Fibroblast of the aortic adventitia (primary cell): ENCODE measurements around the gene CALHM3. TPM values are rescaled to one million over a fixed set of nuclear protein-coding genes. Genes with fewer than 3 reads are reported as not detected.
"Not testable (repeated sequence)": the region's sequence is repeated elsewhere in the genome, so short reads cannot be mapped to it uniquely, and the experiment has no call there.

ENCODE experiments used
- DNase-seq: peaks from one replicate; pipeline ENCODE4 v3.0.0-alpha.2; 2010; ENCODE audit warnings: low read depth
- H3K4me3 ChIP-seq: 2 replicates; pipeline ENCODE4 v1.5.1; 2011; ENCODE audit warnings: low read depth, mild to moderate bottlenecking, control low read depth, low read length, moderate library complexity
- total RNA-seq: library from RNA; depleted of rRNA; stranded (reverse); fragments of >200 nt; gene quantifications from 2 replicates; pipeline ENCODE4 v1.2.3, GENCODE V29; 2012; ENCODE audit warnings: low replicate concordance
- TF ChIP-seq, protein P1 (sequence below): IDR thresholded peaks from 2 replicates; pipeline ENCODE4 v1.5.1; 2011; ENCODE audit warnings: mild to moderate bottlenecking, low read length, control low read depth, inconsistent platforms; ENCODE audit not compliant: insufficient read depth

Gene CALHM3, protein sequence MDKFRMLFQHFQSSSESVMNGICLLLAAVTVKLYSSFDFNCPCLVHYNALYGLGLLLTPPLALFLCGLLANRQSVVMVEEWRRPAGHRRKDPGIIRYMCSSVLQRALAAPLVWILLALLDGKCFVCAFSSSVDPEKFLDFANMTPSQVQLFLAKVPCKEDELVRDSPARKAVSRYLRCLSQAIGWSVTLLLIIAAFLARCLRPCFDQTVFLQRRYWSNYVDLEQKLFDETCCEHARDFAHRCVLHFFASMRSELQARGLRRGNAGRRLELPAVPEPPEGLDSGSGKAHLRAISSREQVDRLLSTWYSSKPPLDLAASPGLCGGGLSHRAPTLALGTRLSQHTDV
- total RNA-seq, result not detected in 2 replicates

DNA sequence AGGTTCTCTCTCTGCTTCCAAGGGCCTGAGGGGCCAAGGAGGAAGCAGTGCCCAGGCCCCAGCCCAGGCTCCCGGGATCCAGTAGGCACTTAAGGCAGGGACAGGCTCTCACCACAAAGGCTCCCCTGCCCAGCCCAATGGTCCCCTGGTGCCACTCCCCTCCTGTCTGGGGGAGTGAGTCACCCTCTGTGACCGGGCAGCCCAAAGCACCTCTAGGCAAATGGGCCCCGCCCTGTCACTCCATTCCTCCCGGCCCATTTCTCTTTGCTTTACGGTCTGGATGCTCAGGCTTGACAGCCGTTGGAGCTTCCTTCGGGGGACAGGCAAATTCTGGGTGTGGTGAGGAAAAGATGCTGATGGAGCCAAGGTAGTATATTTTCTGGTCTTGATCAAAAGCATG lies at the start of gene CALHM3:
Gene CALHM3, minus strand, starts transcription at position 106 of the 400 bp plus-strand sequence. CDS start 208 bp downstream, outside the sequence.
- no peak within 1 kb of the TSS for H3K4me3 ChIP-seq
- no peak for DNase-seq
- TF ChIP-seq, protein P1, sequence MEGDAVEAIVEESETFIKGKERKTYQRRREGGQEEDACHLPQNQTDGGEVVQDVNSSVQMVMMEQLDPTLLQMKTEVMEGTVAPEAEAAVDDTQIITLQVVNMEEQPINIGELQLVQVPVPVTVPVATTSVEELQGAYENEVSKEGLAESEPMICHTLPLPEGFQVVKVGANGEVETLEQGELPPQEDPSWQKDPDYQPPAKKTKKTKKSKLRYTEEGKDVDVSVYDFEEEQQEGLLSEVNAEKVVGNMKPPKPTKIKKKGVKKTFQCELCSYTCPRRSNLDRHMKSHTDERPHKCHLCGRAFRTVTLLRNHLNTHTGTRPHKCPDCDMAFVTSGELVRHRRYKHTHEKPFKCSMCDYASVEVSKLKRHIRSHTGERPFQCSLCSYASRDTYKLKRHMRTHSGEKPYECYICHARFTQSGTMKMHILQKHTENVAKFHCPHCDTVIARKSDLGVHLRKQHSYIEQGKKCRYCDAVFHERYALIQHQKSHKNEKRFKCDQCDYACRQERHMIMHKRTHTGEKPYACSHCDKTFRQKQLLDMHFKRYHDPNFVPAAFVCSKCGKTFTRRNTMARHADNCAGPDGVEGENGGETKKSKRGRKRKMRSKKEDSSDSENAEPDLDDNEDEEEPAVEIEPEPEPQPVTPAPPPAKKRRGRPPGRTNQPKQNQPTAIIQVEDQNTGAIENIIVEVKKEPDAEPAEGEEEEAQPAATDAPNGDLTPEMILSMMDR, result no peak

DNA sequence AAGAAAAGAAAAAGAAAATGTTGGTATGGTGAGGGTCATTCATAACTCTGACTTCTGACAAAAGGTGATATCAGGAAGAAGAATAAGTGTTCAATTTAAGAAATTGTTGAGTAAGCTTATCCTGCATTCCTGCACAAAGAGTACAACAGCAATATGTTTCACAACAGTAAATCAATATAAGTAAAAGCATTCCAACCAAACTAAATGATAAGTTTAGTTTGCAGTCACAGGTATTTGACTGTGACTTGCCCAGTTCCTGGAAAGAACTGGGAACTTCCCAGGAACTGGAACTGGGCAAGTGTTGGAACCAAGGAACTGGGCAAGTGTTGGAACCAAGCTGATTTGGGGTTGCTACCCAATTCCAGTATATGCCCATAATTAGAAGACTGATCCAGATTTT lies 49.5 kb upstream of the CALHM3 start:
- TF ChIP-seq, protein P1, result no peak

DNA sequence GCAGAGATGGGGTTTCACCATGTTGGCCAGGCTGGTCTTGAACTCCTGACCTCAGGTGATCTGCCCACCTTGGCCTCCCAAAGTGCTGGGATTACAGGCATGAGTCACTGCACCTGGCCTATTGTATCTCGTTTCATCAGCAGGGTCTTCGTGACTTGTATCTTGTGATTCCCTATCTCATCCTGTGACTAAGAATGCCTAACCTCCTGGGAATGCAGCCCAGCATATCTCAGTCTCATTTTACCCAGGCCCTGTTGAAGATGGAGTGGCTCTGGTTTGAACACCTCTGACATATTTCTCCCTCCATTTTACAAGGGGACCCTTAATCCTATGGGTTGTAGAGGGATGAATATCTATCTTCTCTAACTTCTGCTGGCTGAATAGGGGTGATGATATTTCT lies 48.4 kb upstream of the CALHM3 start:
- peak; percentile 74 for DNase-seq
- H3K4me3 ChIP-seq, result not testable (repeated sequence)

More for the DNA sequence above, 49.5 kb upstream of the CALHM3 start:
- H3K4me3 ChIP-seq, result no peak overlapping the region
- DNase-seq, result no peak

GRCh38 chr10:103525901-103526300 lies 46.9 kb upstream of the CALHM3 start:
- H3K4me3 ChIP-seq, result no peak overlapping the region
- TF ChIP-seq, protein P1, result no peak
- DNase-seq, result no peak

- TF ChIP-seq, protein P1, result no peak
- H3K4me3 ChIP-seq, result no peak overlapping the region
- no peak for DNase-seq
These were observed 44.6 kb upstream of the CALHM3 start for GRCh38 chr10:103523683-103524082.

GRCh38 chr10:103522006-103522405 lies 43.0 kb upstream of the CALHM3 start:
- DNase-seq, H3K4me3 ChIP-seq: not testable (repeated sequence)

DNA sequence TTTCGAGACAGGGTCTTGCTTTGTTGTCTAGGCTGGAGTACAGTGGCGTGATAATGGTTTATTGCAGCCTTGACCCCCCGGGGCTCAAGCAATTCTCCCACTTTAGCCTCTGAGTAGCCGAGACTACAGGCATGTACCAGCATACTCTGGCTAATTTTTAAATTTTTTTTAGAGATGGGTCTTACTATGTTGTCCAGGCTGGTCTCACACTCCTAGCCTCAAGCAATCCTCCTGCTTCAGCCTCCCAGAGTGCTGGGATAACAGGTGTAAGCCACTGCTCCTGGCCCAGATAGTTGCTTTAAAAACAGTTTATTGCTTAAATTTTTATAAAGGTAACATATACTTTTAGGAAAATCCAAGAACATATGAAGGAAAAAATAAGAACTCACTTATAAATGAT lies 40.8 kb upstream of the CALHM3 start:
- TF ChIP-seq, protein P1, result no peak
- no peak overlapping the region for H3K4me3 ChIP-seq
- no peak for DNase-seq
